ENCODE data around the gene MYT1. TPM values are rescaled to one million over a fixed set of nuclear protein-coding genes. Genes with fewer than 3 reads are reported as not detected.

Gene MYT1
- total RNA-seq, 3 donors from 2014 or later, result under 0.01 TPM; not detected in 2

GRCh38 chr20:64192406-64192805, 28.2 kb downstream of the MYT1 start:
- no peak for DNase-seq (ENCODE audit: low spot score in 2 of 2)

GRCh38 chr20:64193058-64193457, 28.8 kb downstream of the MYT1 start:
- no peak for DNase-seq (ENCODE audit: low spot score in 2 of 2)
- no peak overlapping the region for H3K27ac ChIP-seq
- intact Hi-C loops (cut with DNase I; ENCODE audit: low total_unique reads), result no loop called here
- TF ChIP-seq POLR2A (IDR thresholded peaks at IDR 0.05) (no peak), POLR2AphosphoS5 (IDR thresholded peaks at IDR 0.05) (no peak), CTCF (IDR thresholded peaks at IDR 0.05) (no peak)
- peaks cover 0 to 30% of the 10 kb centered on the region in 2 donors for H3K27me3 ChIP-seq
- no peak overlapping the region for H3K4me3 ChIP-seq
- no peaks in the 10 kb centered on the region for H3K4me1 ChIP-seq
- no peaks in the 10 kb centered on the region for H3K36me3 ChIP-seq
- no peaks in the 10 kb centered on the region for H3K9me3 ChIP-seq

More at GRCh38 chr20:64192406-64192805, 28.2 kb downstream of the MYT1 start:
- Histone ChIP-seq H3K27me3 (peaks cover 0 to 26% of the 10 kb centered on the region in 2 donors), H3K9me3 (no peaks in the 10 kb centered on the region), H3K36me3 (no peaks in the 10 kb centered on the region), H3K4me1 (no peaks in the 10 kb centered on the region), H3K27ac (no peak overlapping the region), H3K4me3 (no peak overlapping the region)
- intact Hi-C loops (cut with DNase I; ENCODE audit: low total_unique reads), result no loop called here
- no peak for TF ChIP-seq CTCF (IDR thresholded peaks at IDR 0.05)
- no peak for TF ChIP-seq POLR2AphosphoS5 (IDR thresholded peaks at IDR 0.05)
- TF ChIP-seq POLR2A (IDR thresholded peaks at IDR 0.05), result no peak

- no peaks in the 10 kb centered on the region for H3K9me3 ChIP-seq
- H3K4me1 ChIP-seq, result no peaks in the 10 kb centered on the region
- peaks cover 0 to 42% of the 10 kb centered on the region in 2 donors for H3K27me3 ChIP-seq
- no peak for DNase-seq (ENCODE audit: low spot score in 2 of 2)
- no peak for TF ChIP-seq POLR2AphosphoS5 (IDR thresholded peaks at IDR 0.05)
- no peak for TF ChIP-seq POLR2A (IDR thresholded peaks at IDR 0.05)
- TF ChIP-seq CTCF (IDR thresholded peaks at IDR 0.05), result no peak
- H3K27ac ChIP-seq, result no peak overlapping the region
- no peaks in the 10 kb centered on the region for H3K36me3 ChIP-seq
- no peak overlapping the region for H3K4me3 ChIP-seq
- intact Hi-C loops (cut with DNase I; ENCODE audit: low total_unique reads), result no loop called here
Observed at GRCh38 chr20:64194269-64194668, 30.0 kb downstream of the MYT1 start.

GRCh38 chr20:64196309-64196708, 32.1 kb downstream of the MYT1 start:
- intact Hi-C loops (cut with DNase I; ENCODE audit: low total_unique reads), result no loop called here
- H3K4me1 ChIP-seq, result no peaks in the 10 kb centered on the region
- no peak for DNase-seq (ENCODE audit: low spot score in 2 of 2)
- H3K9me3 ChIP-seq, result no peaks in the 10 kb centered on the region
- no peak overlapping the region for H3K4me3 ChIP-seq
- no peaks in the 10 kb centered on the region for H3K36me3 ChIP-seq
- TF ChIP-seq POLR2A (IDR thresholded peaks at IDR 0.05), result no peak
- peaks cover 0 to 56% of the 10 kb centered on the region in 2 donors for H3K27me3 ChIP-seq
- H3K27ac ChIP-seq, result no peak overlapping the region

GRCh38 chr20:64196847-64197306, 32.6 kb downstream of the MYT1 start:
- H3K27me3 ChIP-seq, result peaks cover 0 to 56% of the 10 kb centered on the region in 2 donors
- intact Hi-C loops (cut with DNase I; ENCODE audit: low total_unique reads), result no loop called here

More at GRCh38 chr20:64196847-64197306, 32.6 kb downstream of the MYT1 start:
- Histone ChIP-seq H3K4me3 (no peak overlapping the region), H3K4me1 (no peaks in the 10 kb centered on the region), H3K9me3 (no peaks in the 10 kb centered on the region), H3K36me3 (no peaks in the 10 kb centered on the region), H3K27ac (no peak overlapping the region)
- TF ChIP-seq POLR2A (IDR thresholded peaks at IDR 0.05) (no peak), CTCF (IDR thresholded peaks at IDR 0.05) (no peak), POLR2AphosphoS5 (IDR thresholded peaks at IDR 0.05) (no peak)
- DNase-seq (ENCODE audit: low spot score in 2 of 2), result no peak

Measured in breast epithelium (tissue), 4 donors.